Stimulated activated CD4-positive, alpha-beta T cell treated with anti-CD3 and anti-CD28 coated beads, Interleukin-4, amount 100 ng/mL, for 1 hour (primary cell): Measurements from ENCODE around the gene ANAPC5.
"Not testable (repeated sequence)": the region's sequence is repeated elsewhere in the genome, so short reads cannot be mapped to it uniquely, and the experiment has no call there.

Source experiments
- DNase-seq: peaks from one replicate; pipeline ENCODE4 v3.0.0-alpha.2; 2020

The ANAPC5 gene

GRCh38 chr12:121351820-121352681 is at the start of gene ANAPC5:
TSS of gene ANAPC5 (minus strand) at chr12:121352411. CDS start at chr12:121352340, 71 bp downstream.
- DNase-seq = peak; percentile 84

- peak; percentile 57 for DNase-seq
Observed at GRCh38 chr12:121400332-121401139, 48.3 kb upstream of the ANAPC5 start.

GRCh38 chr12:121399391-121400331 is 47.5 kb upstream of the ANAPC5 start, which contains the start of gene RNF34:
TSS of gene RNF34 (plus strand) at chr12:121400118. CDS start at chr12:121400213, 95 bp downstream.
- DNase-seq = peak; percentile 99

GRCh38 chr12:121398355-121398754 is 46.1 kb upstream of the ANAPC5 start:
- no peak for DNase-seq

GRCh38 chr12:121397521-121397920 is 45.3 kb upstream of the ANAPC5 start:
- no peak for DNase-seq

GRCh38 chr12:121392325-121392716 is 40.1 kb upstream of the ANAPC5 start:
- no peak for DNase-seq

- peak; percentile 8 for DNase-seq
Observed at GRCh38 chr12:121391619-121392324, 39.6 kb upstream of the ANAPC5 start.

GRCh38 chr12:121390856-121391255 is 38.6 kb upstream of the ANAPC5 start:
- no peak for DNase-seq

GRCh38 chr12:121388421-121388981 is 36.3 kb upstream of the ANAPC5 start:
- DNase-seq = no peak

GRCh38 chr12:121384891-121385290 is 32.7 kb upstream of the ANAPC5 start:
- DNase-seq = not testable (repeated sequence)

GRCh38 chr12:121383601-121384021 is 31.4 kb upstream of the ANAPC5 start:
- DNase-seq = no peak

- no peak for DNase-seq
Observed at GRCh38 chr12:121379945-121380344, 27.7 kb upstream of the ANAPC5 start.

GRCh38 chr12:121378736-121379135 is 26.5 kb upstream of the ANAPC5 start:
- DNase-seq = no peak

GRCh38 chr12:121376754-121377697 is 24.8 kb upstream of the ANAPC5 start:
- no peak for DNase-seq

- not testable (repeated sequence) for DNase-seq
Observed at GRCh38 chr12:121374945-121375584, 22.9 kb upstream of the ANAPC5 start.

- not testable (repeated sequence) for DNase-seq
Observed at GRCh38 chr12:121374336-121374735, 22.1 kb upstream of the ANAPC5 start.

GRCh38 chr12:121373755-121374154 is 21.5 kb upstream of the ANAPC5 start:
- no peak for DNase-seq

GRCh38 chr12:121371404-121371803 is 19.2 kb upstream of the ANAPC5 start:
- no peak for DNase-seq

- DNase-seq = no peak
Observed at GRCh38 chr12:121366063-121366459, 13.8 kb upstream of the ANAPC5 start.
